H1 (cell line): ENCODE measurements around the gene SNAPC1. TPM values are rescaled to one million over a fixed set of nuclear protein-coding genes. Genes with fewer than 3 reads are reported as not detected.

ENCODE experiments used
- CTCF ChIA-PET: fragments of 300-600 bp; sonication (Branson Sonifier 250); formaldehyde crosslinking; loops from one replicate; lab custom pipeline; 2021; ENCODE audit not compliant: partially characterized antibody; lab: Charles Lee
- POLR2A ChIA-PET: fragments of 300-600 bp; sonication (Branson Sonifier 250); formaldehyde crosslinking; loops from one replicate; lab custom pipeline; 2021; ENCODE audit warnings: inconsistent platforms; ENCODE audit not compliant: partially characterized antibody; lab: Charles Lee
- DNase-seq, 2 experiments: peaks; one replicate each; pipeline versions ENCODE4 v3.0.0 to v3.0.0-alpha.2; 2010 to 2022; ENCODE audit warnings: low spot score in 2 of 2, low read depth in 1 of 2, mixed read lengths in 1 of 2
- FAIRE-seq: peaks from 2 replicates; lab custom pipeline; 2011; peaks lifted over from hg19 to GRCh38; lab: Jason Lieb, UNC
- H2AFZ ChIP-seq: 2 replicates; pipeline ENCODE4 v1.8.1; 2012; ENCODE audit warnings: low read length, inconsistent platforms
- H2AK5ac ChIP-seq: 2 replicates; pipeline ENCODE4 v1.6.1; 2013; ENCODE audit warnings: low read depth, low read length
- H2BK120ac ChIP-seq: replicated peaks from 2 replicates; pipeline ENCODE3; 2013; ENCODE audit warnings: low read depth, low read length, inconsistent platforms
- H2BK12ac ChIP-seq: 2 replicates; pipeline ENCODE4 v1.6.1; 2013; ENCODE audit warnings: low read depth, low read length
- H2BK15ac ChIP-seq: 2 replicates; pipeline ENCODE4 v1.6.1; 2013; ENCODE audit warnings: low read length
- H2BK20ac ChIP-seq: 2 replicates; pipeline ENCODE4 v1.6.1; 2013; ENCODE audit warnings: low read length
- H2BK5ac ChIP-seq: 2 replicates; pipeline ENCODE4 v1.6.1; 2013; ENCODE audit warnings: low read depth, low read length
- H3K14ac ChIP-seq: 2 replicates; pipeline ENCODE4 v1.6.1; 2013; ENCODE audit warnings: inconsistent platforms; ENCODE audit not compliant: insufficient read length
- H3K18ac ChIP-seq: 2 replicates; pipeline ENCODE4 v1.6.1; 2013; ENCODE audit warnings: low read length; ENCODE audit errors: extremely low read depth
- H3K23ac ChIP-seq: 2 replicates; pipeline ENCODE4 v1.6.1; 2013; ENCODE audit warnings: inconsistent platforms; ENCODE audit not compliant: insufficient read length
- H3K23me2 ChIP-seq: 2 replicates; pipeline ENCODE4 v1.6.1; 2013; ENCODE audit warnings: low read depth, low read length
- H3K27ac ChIP-seq: 2 replicates; pipeline ENCODE4 v1.6.1; 2011; ENCODE audit warnings: low read depth, low read length, inconsistent platforms
- H3K27me3 ChIP-seq, 4 experiments: replicated peaks in 1 of 4; 1 replicate in 1 of 4; 2 replicates in 3 of 4; pipeline versions ENCODE4 v1.6.1 to v1.8.1; 2011 to 2013; ENCODE audit warnings: low read length in 3 of 4, mild to moderate bottlenecking in 3 of 4, inconsistent platforms in 2 of 4, mixed read lengths in 2 of 4, moderate library complexity in 1 of 4; ENCODE audit not compliant: control insufficient read depth in 3 of 4, insufficient read depth in 3 of 4; ENCODE audit errors: extremely low read depth in 1 of 4
- H3K36me3 ChIP-seq, 4 experiments: 2 replicates each; pipeline versions ENCODE4 v1.6.1 to v1.8.1; 2011 to 2013; ENCODE audit warnings: mild to moderate bottlenecking in 4 of 4, low read length in 3 of 4, moderate library complexity in 2 of 4, control low read depth in 1 of 4, inconsistent platforms in 1 of 4; ENCODE audit not compliant: insufficient read depth in 4 of 4, control insufficient read depth in 2 of 4
- H3K4ac ChIP-seq: replicated peaks from 2 replicates; pipeline ENCODE3; 2013; ENCODE audit warnings: low read length, low read depth, mixed read lengths, inconsistent platforms; ENCODE audit not compliant: insufficient read length
- H3K4me1 ChIP-seq, 4 experiments: replicated peaks in 1 of 4; 1 replicate in 1 of 4; 2 replicates in 3 of 4; pipeline versions ENCODE4 v1.6.1 to v1.8.1; 2011 to 2013; ENCODE audit warnings: low read length in 3 of 4, inconsistent platforms in 2 of 4, mixed read lengths in 1 of 4; ENCODE audit not compliant: insufficient read depth in 4 of 4, control insufficient read depth in 3 of 4
- H3K4me2 ChIP-seq, 2 experiments: 2 replicates each; pipeline versions ENCODE4 v1.6.1 to v1.8.1; 2011 to 2013; ENCODE audit warnings: low read depth in 2 of 2, low read length in 2 of 2, control low read depth in 1 of 2, inconsistent platforms in 1 of 2, mild to moderate bottlenecking in 1 of 2; ENCODE audit not compliant: insufficient read depth in 1 of 2
- H3K4me3 ChIP-seq, 4 experiments: fragments of 200-600, 300-600 bp in 1 of 4; sonication (generic), shearing (Covaris generic), sonication (Bioruptor Twin) in 1 of 4; 2 replicates each; pipeline versions ENCODE4 v1.5.1 to v1.8.1; 2011 to 2016; ENCODE audit warnings: low read length in 4 of 4, low read depth in 3 of 4, control low read depth in 2 of 4, inconsistent platforms in 2 of 4, mild to moderate bottlenecking in 2 of 4, mixed read lengths in 1 of 4, moderate library complexity in 1 of 4; ENCODE audit not compliant: insufficient read depth in 2 of 4; ENCODE audit errors: extremely low read depth in 1 of 4
- H3K56ac ChIP-seq: replicated peaks from 2 replicates; pipeline ENCODE3; 2013; ENCODE audit warnings: low read depth, mild to moderate bottlenecking, mixed read lengths, low read length, inconsistent platforms; ENCODE audit not compliant: insufficient read length
- H3K79me1 ChIP-seq: 2 replicates; pipeline ENCODE4 v1.6.1; 2013; ENCODE audit warnings: low read depth, low read length, control low read depth
- H3K79me2 ChIP-seq, 2 experiments: 2 replicates each; pipeline versions ENCODE4 v1.6.1 to v1.8.1; 2012 to 2013; ENCODE audit warnings: low read length in 2 of 2, mild to moderate bottlenecking in 2 of 2, inconsistent platforms in 1 of 2; ENCODE audit not compliant: insufficient read depth in 2 of 2, control insufficient read depth in 1 of 2
- H3K9ac ChIP-seq, 4 experiments: replicated peaks in 1 of 4; 1 replicate in 1 of 4; 2 replicates in 3 of 4; pipeline versions ENCODE4 v1.6.1 to v1.8.1; 2011 to 2013; ENCODE audit warnings: low read depth in 3 of 4, low read length in 3 of 4, control low read depth in 2 of 4, mild to moderate bottlenecking in 2 of 4, moderate library complexity in 2 of 4, inconsistent platforms in 1 of 4; ENCODE audit errors: extremely low read depth in 1 of 4
- H3K9me3 ChIP-seq, 2 experiments: 2 replicates each; pipeline versions ENCODE4 v1.6.1 to v1.8.1; 2012 to 2013; ENCODE audit warnings: mild to moderate bottlenecking in 2 of 2, moderate library complexity in 2 of 2, control low read depth in 1 of 2, inconsistent platforms in 1 of 2, low read depth in 1 of 2, low read length in 1 of 2, mixed read lengths in 1 of 2; ENCODE audit not compliant: insufficient read depth in 2 of 2
- H4K20me1 ChIP-seq, 2 experiments: replicated peaks in 1 of 2; 2 replicates each; pipeline versions ENCODE3 to v1.8.1; 2011 to 2013; ENCODE audit warnings: inconsistent platforms in 2 of 2, low read length in 2 of 2, mild to moderate bottlenecking in 1 of 2; ENCODE audit not compliant: insufficient read depth in 2 of 2, control insufficient read depth in 1 of 2
- H4K5ac ChIP-seq: 2 replicates; pipeline ENCODE4 v1.6.1; 2013; ENCODE audit warnings: low read length, low read depth, mixed read lengths, inconsistent platforms; ENCODE audit not compliant: insufficient read length
- H4K8ac ChIP-seq: 2 replicates; pipeline ENCODE4 v1.8.0; 2013; ENCODE audit warnings: mild to moderate bottlenecking, moderate library complexity, low read length, inconsistent platforms; ENCODE audit not compliant: insufficient read depth; ENCODE audit errors: extremely low read depth
- H4K91ac ChIP-seq: replicated peaks from 2 replicates; pipeline ENCODE3; 2013; ENCODE audit warnings: low read length, mixed read lengths, inconsistent platforms; ENCODE audit not compliant: insufficient read length
- EP300 ChIP-seq, 2 experiments: IDR thresholded peaks; 1 replicate in 1 of 2; 2 replicates in 1 of 2; pipeline ENCODE4 v1.6.1; 2011 to 2012; ENCODE audit warnings: low read depth in 2 of 2, low read length in 2 of 2, mild to moderate bottlenecking in 2 of 2, borderline replicate concordance in 1 of 2, inconsistent platforms in 1 of 2, moderate library complexity in 1 of 2
- MAFK ChIP-seq: IDR thresholded peaks from 2 replicates; pipeline ENCODE4 v1.6.1; 2012; ENCODE audit warnings: low read depth, mild to moderate bottlenecking, improper control_type of control experiment, low read length
- RXRA ChIP-seq: IDR thresholded peaks from 2 replicates; pipeline ENCODE4 v1.6.1; 2011; ENCODE audit warnings: low read depth, mild to moderate bottlenecking, low read length, moderate library complexity; ENCODE audit not compliant: insufficient read depth
- TBP ChIP-seq: IDR thresholded peaks from 2 replicates; pipeline ENCODE4 v1.6.1; 2011; ENCODE audit warnings: low read depth, low read length, improper control_type of control experiment
- ZNF274 ChIP-seq: IDR thresholded peaks from 2 replicates; pipeline ENCODE4 v1.7.0; 2012; ENCODE audit warnings: low read length, borderline replicate concordance; ENCODE audit errors: extremely low read depth
- WGBS, 2 experiments: shearing (Covaris generic) in 1 of 2; methylation state at CpG; one replicate each; pipeline versions ENCODE4 v1.1.6 to v1.1.7; 2013 to 2015; ENCODE audit warnings: low lambda C conversion rate in 2 of 2, mixed read lengths in 2 of 2, inconsistent platforms in 1 of 2, low coverage in 1 of 2, missing lambda C conversion rate in 1 of 2; ENCODE audit not compliant: insufficient replicate concordance in 2 of 2, insufficient coverage in 1 of 2, insufficient read length in 1 of 2; ENCODE audit errors: extremely low coverage in 1 of 2, missing lambda C conversion rate in 1 of 2; 5-methylcytosine and 5-hydroxymethylcytosine counted together
- long read RNA-seq, 2 experiments: library from RNA in 1 of 2; library from capped mRNA in 1 of 2; stranded (forward); transcript quantifications; one replicate each; pipeline ENCODE4 v2.0.0, GENCODE V29; 2021; ENCODE audit warnings: inconsistent platforms in 1 of 2
- polyA minus RNA-seq, 3 experiments: library from RNA; depleted of rRNA, polyadenylated mRNA; stranded (reverse); fragments of >200 nt; gene quantifications; 1 replicate in 2 of 3; 2 replicates in 1 of 3; pipeline ENCODE4 v1.2.3, GENCODE V29; 2011
- polyA plus RNA-seq, 7 experiments: library from polyadenylated mRNA; depleted of rRNA in 3 of 7; stranded (reverse) in 5 of 7; unstranded in 2 of 7; fragments of >200 nt in 5 of 7; fragments of 200-250 nt in 2 of 7; gene quantifications; 1 replicate in 5 of 7; 2 replicates in 1 of 7; 4 replicates in 1 of 7; pipeline versions ENCODE4 v1.2.1 to v1.2.3, GENCODE V29; 2011 to 2013; ENCODE audit warnings: missing spikeins in 2 of 7, mixed read lengths in 2 of 7
- total RNA-seq: library from RNA; stranded (reverse); fragmentation: NEBNext Ultra II Directional; extraction: Animal tissue kit (Norgen Biotek cat#: 25700); gene quantifications from 2 replicates; pipeline ENCODE4 v1.2.1, GENCODE V29; 2021

The SNAPC1 gene, protein sequence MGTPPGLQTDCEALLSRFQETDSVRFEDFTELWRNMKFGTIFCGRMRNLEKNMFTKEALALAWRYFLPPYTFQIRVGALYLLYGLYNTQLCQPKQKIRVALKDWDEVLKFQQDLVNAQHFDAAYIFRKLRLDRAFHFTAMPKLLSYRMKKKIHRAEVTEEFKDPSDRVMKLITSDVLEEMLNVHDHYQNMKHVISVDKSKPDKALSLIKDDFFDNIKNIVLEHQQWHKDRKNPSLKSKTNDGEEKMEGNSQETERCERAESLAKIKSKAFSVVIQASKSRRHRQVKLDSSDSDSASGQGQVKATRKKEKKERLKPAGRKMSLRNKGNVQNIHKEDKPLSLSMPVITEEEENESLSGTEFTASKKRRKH
- total RNA-seq (9.6 and 11.1 TPM in 2 replicates), polyA plus RNA-seq (2011; rRNA removed) (5.2 and 5.8 TPM in 2 replicates), polyA minus RNA-seq (2011; rRNA and poly(A)+ RNA removed) (2.1 and 2.8 TPM in 2 replicates)
- 11.3 TPM for polyA plus RNA-seq (2011; cell fraction: cytosol; rRNA removed)
- 2.3 TPM for polyA plus RNA-seq (2011; cell fraction: nucleus; rRNA removed)
- 5.4 to 9.8 TPM (median 6.8 TPM) in 4 replicates for polyA plus RNA-seq (2012, experiment 1 of 2)
- polyA plus RNA-seq (2012, experiment 2 of 2): 1.2 TPM
- polyA plus RNA-seq (2013, experiment 1 of 2): 12.6 TPM
- polyA plus RNA-seq (2013, experiment 2 of 2): 14.9 TPM
- 7.6 TPM for polyA minus RNA-seq (2011; cell fraction: cytosol; rRNA and poly(A)+ RNA removed)
- 4.9 TPM for polyA minus RNA-seq (2011; cell fraction: nucleus; rRNA and poly(A)+ RNA removed)
- long read RNA-seq, experiment 1, transcript SNAPC1-201 (10 exons, 2,656 nt): major isoform, 5 of 12 reads
- long read RNA-seq, experiment 1, partial matches to known transcripts: 6 of 12 reads
- long read RNA-seq, experiment 1, other reads (novel, unspliced or antisense): 1 of 12 reads
- long read RNA-seq, experiment 2, transcript SNAPC1-201 (10 exons, 2,656 nt): major isoform, 51 of 61 reads
- long read RNA-seq, experiment 2, partial matches to known transcripts: 8 of 61 reads
- long read RNA-seq, experiment 2, other reads (novel, unspliced or antisense): 2 of 61 reads

DNA sequence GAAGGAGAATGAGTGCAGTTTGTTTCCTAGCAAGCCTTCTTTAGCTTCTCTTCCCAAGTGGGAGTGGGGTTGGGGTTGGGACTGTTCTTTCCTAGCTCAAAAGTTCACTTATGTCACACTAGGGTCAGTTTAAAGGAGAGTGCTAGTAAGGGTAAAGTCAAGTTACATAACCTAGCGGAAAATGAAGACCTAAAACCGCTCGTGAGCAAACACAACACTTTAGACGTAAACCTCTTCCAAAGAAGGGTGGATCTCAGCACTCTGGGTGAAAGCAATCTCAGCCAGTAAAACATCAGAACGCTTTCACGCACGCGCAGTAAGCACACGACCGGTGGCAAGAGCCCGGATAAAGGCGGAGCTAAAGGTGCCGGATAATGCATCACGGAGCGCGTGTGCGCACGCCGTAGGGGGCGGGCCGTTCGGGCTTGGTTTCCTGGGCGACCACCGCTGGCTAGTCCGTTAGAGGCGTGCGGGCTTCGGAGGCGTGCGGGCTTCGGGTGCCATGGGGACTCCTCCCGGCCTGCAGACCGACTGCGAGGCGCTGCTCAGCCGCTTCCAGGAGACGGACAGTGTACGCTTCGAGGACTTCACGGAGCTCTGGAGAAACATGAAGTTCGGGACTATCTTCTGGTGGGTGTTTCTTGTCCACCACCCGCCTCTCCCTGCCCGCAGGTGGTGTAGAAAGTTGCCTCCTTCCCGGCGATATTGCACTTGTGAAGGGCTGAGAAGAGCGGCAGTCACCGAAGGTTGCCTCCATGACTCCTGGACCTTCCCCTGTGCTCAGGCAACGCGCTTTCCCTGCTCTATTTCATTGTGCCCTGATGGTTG lies at the start of gene SNAPC1:
Gene SNAPC1 (plus strand): TSS at position 462 of the 828 bp plus-strand sequence. CDS start 41 bp downstream, at position 503.
- Histone ChIP-seq H3K4ac (peak within 1 kb of the TSS; percentile 0), H3K23ac (no peak within 1 kb of the TSS), H4K8ac (peak within 1 kb of the TSS; percentile 91; the same call in 1 of the 2 replicates), H3K4me1 (peaks cover 0 to 9% (median 4%) of the 10 kb centered on the region in 4 experiments; a peak in 4 of 7 replicates), H3K9ac (peak within 1 kb of the TSS; percentile 80 to 94 (median 85)), H3K23me2 (peaks cover 5% of the 10 kb centered on the region), H3K27ac (peak within 1 kb of the TSS; percentile 83), H3K56ac (no peak within 1 kb of the TSS), H3K79me2 (peaks cover 7 to 47% of the 10 kb centered on the region in 2 experiments; a peak in 3 of 4 replicates), H2BK15ac (0 out of 2 replicates have a peak within 1 kb of the TSS, but pooled peaks have one; percentile 40), H4K91ac (peak within 1 kb of the TSS; percentile 85), H3K9me3 (no peaks in the 10 kb centered on the region), H2BK120ac (no peak within 1 kb of the TSS), H3K36me3 (peaks cover 0 to 13% (median 0%) of the 10 kb centered on the region in 4 experiments; a peak in 3 of 8 replicates), H2BK5ac (peak within 1 kb of the TSS; percentile 84), H2BK20ac (no peak within 1 kb of the TSS), H2BK12ac (peak within 1 kb of the TSS; percentile 85; the same call in 1 of the 2 replicates), H4K5ac (peak within 1 kb of the TSS; percentile 57), H3K4me2 (peak within 1 kb of the TSS; percentile 78 to 82), H4K20me1 (no peaks in the 10 kb centered on the region), H3K14ac (no peak within 1 kb of the TSS), H3K18ac (peak within 1 kb of the TSS; percentile 89; the same call in 1 of the 2 replicates), H2AFZ (peak within 1 kb of the TSS; percentile 97), H3K79me1 (0 out of 2 replicates have a peak, but pooled peaks cover 3% of the 10 kb centered on the region), H2AK5ac (peak within 1 kb of the TSS; percentile 17; the same call in 1 of the 2 replicates), H3K4me3 (peak within 1 kb of the TSS; percentile 94 to 97 (median 96)), H3K27me3 (no peaks in the 10 kb centered on the region)
- ChIA-PET CTCF (interaction anchor here (0.6 to 5.2 kb wide), 8 partner anchors 10 to 295 kb away, joined by 3 to 25 read pairs (median 3); no protein-coding TSS in a partner anchor), POLR2A (interaction anchor here (0.6 to 5.1 kb wide), 16 partner anchors 10 to 478 kb away, joined by 3 to 67 read pairs (median 4); partner anchors contain the start of gene HIF1A)
- peak; percentile 95 to 97 for DNase-seq
- 1% methylated on average over 49 of the region's 49 CpGs; no CpG with 5 or more reads in 1 of the 2 experiments for WGBS, 2 experiments
- FAIRE-seq: peak; percentile 94
- no peak for TF ChIP-seq RXRA
- no peak for TF ChIP-seq EP300 (IDR thresholded peaks at IDR 0.05; ENCODE audit: borderline replicate concordance in 1 of 2, low read depth in 2 of 2, low read length in 2 of 2)
- TF ChIP-seq ZNF274: no peak
- TF ChIP-seq TBP: peak; percentile 81
- TF ChIP-seq MAFK: no peak
